Skin of body (tissue), 2 donors: ENCODE measurements around the gene COL5A1. TPM values are rescaled to one million over a fixed set of nuclear protein-coding genes. Genes with fewer than 3 reads are reported as not detected.

Experiments used
- DNase-seq: peaks from one replicate; lab custom pipeline; 2025; lab: John Stamatoyannopoulos, UW
- total RNA-seq: library from RNA; depleted of rRNA; stranded (reverse); fragments of >200 nt; gene quantifications from one replicate; pipeline ENCODE4 v1.2.3, GENCODE V29; 2014

The COL5A1 gene
- total RNA-seq, 1 donor from 2014 or later: 349 TPM

GRCh38 chr9:134785325-134786108 lies 143.9 kb downstream of the COL5A1 start:
- DNase-seq: peak; percentile 34

- no peak for DNase-seq
Measured at GRCh38 chr9:134787601-134788531, 146.3 kb downstream of the COL5A1 start.

GRCh38 chr9:134789168-134789567 lies 147.6 kb downstream of the COL5A1 start:
- DNase-seq: no peak

GRCh38 chr9:134791009-134791408 lies 149.4 kb downstream of the COL5A1 start:
- no peak for DNase-seq

GRCh38 chr9:134792627-134793026 lies 151.0 kb downstream of the COL5A1 start:
- no peak for DNase-seq

GRCh38 chr9:134793288-134794188 lies 151.9 kb downstream of the COL5A1 start:
- peak; percentile 44 for DNase-seq

- DNase-seq: no peak
Measured at GRCh38 chr9:134794663-134795370, 153.2 kb downstream of the COL5A1 start.

- DNase-seq: no peak
Measured at GRCh38 chr9:134795446-134795845, 153.8 kb downstream of the COL5A1 start.

GRCh38 chr9:134796882-134797281 lies 155.3 kb downstream of the COL5A1 start:
- DNase-seq: no peak

GRCh38 chr9:134800791-134801339 lies 159.3 kb downstream of the COL5A1 start:
- no peak for DNase-seq

- DNase-seq: no peak
Measured at GRCh38 chr9:134802216-134802795, 160.7 kb downstream of the COL5A1 start.

GRCh38 chr9:134804871-134805270 lies 163.3 kb downstream of the COL5A1 start:
- no peak for DNase-seq

GRCh38 chr9:134807716-134808446 lies 166.3 kb downstream of the COL5A1 start:
- peak; percentile 82 for DNase-seq

- no peak for DNase-seq
Measured at GRCh38 chr9:134808447-134808792, 166.8 kb downstream of the COL5A1 start.

GRCh38 chr9:134809292-134809691 lies 167.7 kb downstream of the COL5A1 start:
- DNase-seq: no peak

GRCh38 chr9:134809826-134810225 lies 168.2 kb downstream of the COL5A1 start:
- no peak for DNase-seq

GRCh38 chr9:134811079-134811672 lies 169.6 kb downstream of the COL5A1 start:
- no peak for DNase-seq

- DNase-seq: peak; percentile 97
Measured at GRCh38 chr9:134811673-134812342, 170.2 kb downstream of the COL5A1 start.

GRCh38 chr9:134812343-134812673 lies 170.7 kb downstream of the COL5A1 start:
- peak; percentile 81 for DNase-seq
